ENCODE data around the gene RFX8. TPM values are rescaled to one million over a fixed set of nuclear protein-coding genes. Genes with fewer than 3 reads are reported as not detected.

The RFX8 gene
- total RNA-seq, 2 experiments from 2014 or later, result 2.0 to 2.2 TPM

DNA sequence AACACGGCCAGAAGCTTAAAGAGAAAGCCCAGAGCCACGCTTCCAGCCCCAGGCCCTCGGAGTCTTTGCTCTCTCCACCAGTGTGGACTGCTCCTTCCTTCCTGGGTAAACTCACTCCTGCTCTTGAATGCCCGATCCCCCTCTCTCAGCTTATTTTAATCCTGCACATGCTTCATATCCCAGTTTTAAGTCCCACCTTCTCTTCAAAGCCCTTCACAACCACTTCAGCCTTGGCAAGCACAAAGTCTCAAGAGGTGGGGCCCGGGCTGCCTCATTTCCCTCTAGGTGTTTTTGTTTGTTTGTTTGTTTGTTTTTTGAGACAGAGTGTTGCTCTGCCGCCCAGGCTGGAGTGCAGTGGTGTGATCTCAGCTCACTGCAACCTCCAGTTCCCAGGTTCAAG lies 66.0 kb downstream of the RFX8 start:
- Mint-ChIP-seq H3K36me3 (no peaks in the 10 kb centered on the region), H3K27ac (no peak overlapping the region), H3K27me3 (peaks cover 2% of the 10 kb centered on the region), H3K9me3 (no peaks in the 10 kb centered on the region), H3K4me1 (peaks cover 5% of the 10 kb centered on the region), H3K4me3 (no peak overlapping the region)
- POLR2A ChIA-PET, result no interaction called here
- no peak for DNase-seq
- ATAC-seq (ENCODE audit: low read depth), result no peak

DNA sequence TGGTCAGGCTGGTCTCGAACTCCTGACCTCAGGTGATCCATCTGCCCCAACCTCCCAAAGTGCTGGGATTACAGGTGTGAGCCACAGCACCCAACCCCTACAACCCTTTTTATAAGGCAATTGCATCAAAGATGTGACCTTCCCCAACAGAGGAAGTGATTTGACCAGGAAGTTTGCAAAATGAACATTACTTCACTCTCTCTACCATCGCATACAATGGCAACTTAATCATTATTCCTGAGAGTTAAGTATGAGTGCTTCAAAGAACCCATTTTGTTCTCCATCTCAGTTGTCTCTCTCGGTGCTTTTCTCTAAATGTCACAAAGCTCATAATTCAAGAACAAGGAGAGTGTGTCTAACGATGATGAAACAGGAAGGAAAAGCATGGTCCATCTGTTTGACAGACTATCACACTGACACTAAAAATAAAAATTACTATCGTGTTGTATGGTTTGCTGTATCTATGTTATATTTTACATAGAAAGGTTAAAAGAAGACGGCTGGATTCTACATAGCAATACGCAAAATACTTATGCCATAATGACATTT lies 69.5 kb downstream of the RFX8 start:
- POLR2A ChIA-PET, result no interaction called here
- no peaks in the 10 kb centered on the region for H3K36me3 Mint-ChIP-seq
- no peak overlapping the region for H3K4me3 Mint-ChIP-seq
- ATAC-seq (ENCODE audit: low read depth), result no peak
- H3K9me3 Mint-ChIP-seq, result no peaks in the 10 kb centered on the region
- H3K4me1 Mint-ChIP-seq, result peaks cover 5% of the 10 kb centered on the region
- H3K27ac Mint-ChIP-seq, result no peak overlapping the region
- H3K27me3 Mint-ChIP-seq, result peaks cover 6% of the 10 kb centered on the region
- DNase-seq, result no peak

DNA sequence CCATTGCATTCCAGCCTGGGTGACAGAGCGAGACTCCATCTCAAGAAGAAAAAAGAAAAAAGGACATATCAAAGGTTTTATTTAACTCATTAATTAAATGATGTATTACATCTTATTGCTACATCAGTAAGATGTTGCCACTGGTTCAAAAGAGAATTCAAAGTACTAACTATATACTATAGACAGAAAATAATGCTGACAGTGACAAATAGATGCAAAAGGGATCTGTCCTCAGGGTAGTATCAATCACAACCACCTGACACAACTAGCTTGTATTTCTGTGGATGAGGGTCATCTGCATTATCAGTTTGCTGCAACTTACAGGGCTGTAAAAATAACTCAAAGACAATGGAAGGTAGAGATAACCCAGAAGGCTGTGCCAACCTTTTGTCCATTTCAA lies 71.2 kb downstream of the RFX8 start:
- POLR2A ChIA-PET, result no interaction called here
- H3K9me3 Mint-ChIP-seq, result no peaks in the 10 kb centered on the region
- H3K27ac Mint-ChIP-seq, result no peak overlapping the region
- no peak overlapping the region for H3K4me3 Mint-ChIP-seq
- peaks cover 5% of the 10 kb centered on the region for H3K4me1 Mint-ChIP-seq
- ATAC-seq (ENCODE audit: low read depth), result no peak
- no peaks in the 10 kb centered on the region for H3K36me3 Mint-ChIP-seq
- H3K27me3 Mint-ChIP-seq, result peaks cover 16% of the 10 kb centered on the region
- no peak for DNase-seq

DNA sequence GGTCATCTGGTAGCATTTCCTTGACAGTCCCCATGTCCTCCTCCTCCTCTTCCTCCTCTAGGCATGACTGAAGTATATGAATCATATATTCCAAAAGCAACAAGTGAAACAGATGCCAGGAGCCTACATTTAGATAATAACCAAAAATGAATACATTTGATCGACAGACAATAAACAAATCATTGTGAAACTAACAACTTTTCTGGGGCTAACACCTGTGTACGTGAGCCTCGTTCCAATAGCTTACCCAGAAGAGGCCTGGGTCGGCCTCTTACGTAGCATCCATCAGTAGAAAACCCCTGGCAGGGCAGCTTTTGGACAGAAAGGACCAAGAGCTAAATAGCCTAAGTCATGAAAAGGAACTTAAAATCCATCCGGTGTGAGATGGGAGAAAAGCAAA lies 72.3 kb downstream of the RFX8 start:
- no peaks in the 10 kb centered on the region for H3K9me3 Mint-ChIP-seq
- H3K4me1 Mint-ChIP-seq, result peaks cover 5% of the 10 kb centered on the region
- ATAC-seq (ENCODE audit: low read depth), result no peak
- no peaks in the 10 kb centered on the region for H3K36me3 Mint-ChIP-seq
- no peak overlapping the region for H3K27ac Mint-ChIP-seq
- H3K27me3 Mint-ChIP-seq, result peaks cover 23% of the 10 kb centered on the region
- DNase-seq, result no peak
- POLR2A ChIA-PET, result no interaction called here
- H3K4me3 Mint-ChIP-seq, result no peak overlapping the region

DNA sequence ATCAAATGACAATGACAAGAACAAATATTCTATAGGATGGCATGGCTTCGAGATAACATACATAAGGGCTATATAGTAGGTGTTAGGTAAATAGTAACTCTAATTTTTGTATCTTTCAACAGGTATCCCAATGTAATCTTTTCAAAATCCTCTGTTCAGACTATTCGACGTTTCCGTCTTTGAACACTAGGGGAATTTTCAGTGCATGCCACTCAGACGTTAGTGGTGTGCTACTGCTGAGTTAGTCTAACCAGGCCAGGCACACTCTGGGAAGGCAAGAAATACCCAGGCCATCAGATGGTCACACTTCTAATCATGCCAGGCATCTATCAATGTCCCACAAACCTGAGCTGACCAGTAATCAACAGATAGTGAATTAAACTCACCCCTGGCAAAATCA lies 73.0 kb downstream of the RFX8 start:
- ATAC-seq (ENCODE audit: low read depth) (no peak), DNase-seq (no peak)
- H3K36me3 Mint-ChIP-seq, result no peaks in the 10 kb centered on the region
- H3K9me3 Mint-ChIP-seq, result no peaks in the 10 kb centered on the region
- peaks cover 26% of the 10 kb centered on the region for H3K27me3 Mint-ChIP-seq
- POLR2A ChIA-PET, result no interaction called here
- no peak overlapping the region for H3K27ac Mint-ChIP-seq
- peaks cover 5% of the 10 kb centered on the region for H3K4me1 Mint-ChIP-seq
- no peak overlapping the region for H3K4me3 Mint-ChIP-seq

DNA sequence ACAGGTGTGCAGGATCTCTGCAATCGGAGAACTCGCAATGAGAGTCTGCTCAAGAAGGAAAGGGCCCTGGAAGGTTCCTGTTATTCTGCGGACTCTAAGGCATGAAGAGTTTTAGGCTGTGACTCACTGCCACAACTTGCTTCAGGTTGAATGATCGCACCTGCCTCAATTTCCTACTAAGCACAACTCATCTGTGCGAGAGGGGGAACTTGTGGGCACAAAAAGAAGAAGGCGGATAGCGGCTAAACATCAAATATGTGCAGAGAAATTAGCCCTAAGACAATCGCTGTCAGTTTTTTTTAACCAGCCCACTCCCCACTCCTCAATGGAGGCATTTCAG lies 73.6 kb downstream of the RFX8 start:
- Mint-ChIP-seq H3K4me3 (no peak overlapping the region), H3K4me1 (peaks cover 5% of the 10 kb centered on the region), H3K9me3 (no peaks in the 10 kb centered on the region), H3K27ac (no peak overlapping the region), H3K27me3 (peaks cover 26% of the 10 kb centered on the region), H3K36me3 (no peaks in the 10 kb centered on the region)
- DNase-seq (no peak), ATAC-seq (ENCODE audit: low read depth) (no peak)
- POLR2A ChIA-PET, result no interaction called here

- no peaks in the 10 kb centered on the region for H3K9me3 Mint-ChIP-seq
- H3K4me3 Mint-ChIP-seq, result no peak overlapping the region
- no peaks in the 10 kb centered on the region for H3K36me3 Mint-ChIP-seq
- ATAC-seq (ENCODE audit: low read depth) (no peak), DNase-seq (no peak)
- H3K27me3 Mint-ChIP-seq, result peaks cover 32% of the 10 kb centered on the region
- no peak overlapping the region for H3K27ac Mint-ChIP-seq
- POLR2A ChIA-PET, result no interaction called here
- peaks cover 5% of the 10 kb centered on the region for H3K4me1 Mint-ChIP-seq
These were observed 74.2 kb downstream of the RFX8 start for GRCh38 chr2:101400506-101401325.

GRCh38 chr2:101400048-101400447 lies 74.9 kb downstream of the RFX8 start:
- Mint-ChIP-seq H3K4me1 (no peaks in the 10 kb centered on the region), H3K36me3 (no peaks in the 10 kb centered on the region), H3K27me3 (peaks cover 33% of the 10 kb centered on the region), H3K4me3 (no peak overlapping the region), H3K27ac (no peak overlapping the region), H3K9me3 (no peaks in the 10 kb centered on the region)
- POLR2A ChIA-PET, result no interaction called here
- no peak for ATAC-seq (ENCODE audit: low read depth)
- DNase-seq, result no peak

GRCh38 chr2:101399021-101399799 lies 75.7 kb downstream of the RFX8 start:
- Mint-ChIP-seq H3K27me3 (peaks cover 36% of the 10 kb centered on the region), H3K36me3 (no peaks in the 10 kb centered on the region), H3K4me1 (no peaks in the 10 kb centered on the region), H3K9me3 (no peaks in the 10 kb centered on the region), H3K27ac (no peak overlapping the region), H3K4me3 (no peak overlapping the region)
- no peak for ATAC-seq (ENCODE audit: low read depth)
- POLR2A ChIA-PET, result no interaction called here
- DNase-seq, result no peak

- no peaks in the 10 kb centered on the region for H3K36me3 Mint-ChIP-seq
- H3K9me3 Mint-ChIP-seq, result no peaks in the 10 kb centered on the region
- POLR2A ChIA-PET, result no interaction called here
- no peaks in the 10 kb centered on the region for H3K4me1 Mint-ChIP-seq
- DNase-seq (no peak), ATAC-seq (ENCODE audit: low read depth) (no peak)
- no peak overlapping the region for H3K4me3 Mint-ChIP-seq
- H3K27me3 Mint-ChIP-seq, result peaks cover 32% of the 10 kb centered on the region
- H3K27ac Mint-ChIP-seq, result no peak overlapping the region
These were observed 76.6 kb downstream of the RFX8 start for GRCh38 chr2:101398116-101398821.

DNA sequence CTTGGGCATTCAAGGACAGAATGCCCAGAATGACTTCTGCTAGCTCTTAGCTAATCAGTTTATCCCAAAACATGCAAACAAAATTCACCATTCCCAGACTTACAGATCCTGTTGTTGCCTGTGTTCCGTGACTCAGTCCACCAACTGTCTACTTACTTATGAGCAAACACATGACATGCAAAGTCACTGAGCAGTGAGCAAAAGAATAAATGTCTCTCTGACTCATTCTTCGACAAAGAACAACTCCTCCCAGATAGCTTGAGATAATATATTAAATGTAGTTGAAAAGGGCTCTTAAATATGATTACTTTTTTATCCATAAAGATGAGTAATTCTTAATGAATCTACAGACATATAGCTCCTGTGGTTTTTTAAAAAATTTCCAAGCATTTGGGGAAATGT lies 78.6 kb downstream of the RFX8 start:
- POLR2A ChIA-PET, result no interaction called here
- Mint-ChIP-seq H3K9me3 (no peaks in the 10 kb centered on the region), H3K4me1 (no peaks in the 10 kb centered on the region), H3K27me3 (peaks cover 41% of the 10 kb centered on the region), H3K27ac (no peak overlapping the region), H3K36me3 (no peaks in the 10 kb centered on the region), H3K4me3 (no peak overlapping the region)
- DNase-seq (no peak), ATAC-seq (ENCODE audit: low read depth) (no peak)

GRCh38 chr2:101395545-101396315 lies 79.2 kb downstream of the RFX8 start:
- H3K27me3 Mint-ChIP-seq, result peaks cover 43% of the 10 kb centered on the region
- no peaks in the 10 kb centered on the region for H3K4me1 Mint-ChIP-seq
- no peak for DNase-seq
- POLR2A ChIA-PET, result no interaction called here
- no peak overlapping the region for H3K4me3 Mint-ChIP-seq
- no peak overlapping the region for H3K27ac Mint-ChIP-seq
- H3K36me3 Mint-ChIP-seq, result no peaks in the 10 kb centered on the region
- H3K9me3 Mint-ChIP-seq, result no peaks in the 10 kb centered on the region
- no peak for ATAC-seq (ENCODE audit: low read depth)

DNA sequence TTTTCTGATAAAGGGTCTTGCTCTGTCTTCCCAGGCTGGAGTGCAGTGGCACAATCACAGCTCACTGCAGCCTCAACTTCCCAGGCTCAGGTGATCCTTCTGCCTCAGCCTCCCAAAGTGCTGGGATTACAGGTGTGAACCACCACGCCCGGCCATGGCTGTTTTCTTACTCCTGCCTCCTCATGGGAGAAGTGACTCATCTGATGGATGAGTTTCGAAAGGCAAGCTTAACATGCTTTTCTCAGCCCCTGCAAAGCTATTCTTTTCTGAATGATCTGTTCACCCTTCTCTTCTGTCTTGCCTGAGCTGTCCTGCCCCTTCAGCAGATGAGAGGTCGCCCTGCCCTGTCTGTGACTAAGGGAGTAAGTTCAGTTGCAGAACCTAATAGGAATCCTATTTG lies 86.7 kb downstream of the RFX8 start:
- POLR2A ChIA-PET, result interaction anchor here (2.2 kb wide), 1 partner anchor 135 kb away, joined by 10 read pairs; the partner anchor contains the start of gene CNOT11
- DNase-seq (no peak), ATAC-seq (ENCODE audit: low read depth) (no peak)
- peaks cover 67% of the 10 kb centered on the region for H3K27me3 Mint-ChIP-seq
- H3K27ac Mint-ChIP-seq, result no peak overlapping the region
- no peaks in the 10 kb centered on the region for H3K9me3 Mint-ChIP-seq
- H3K4me3 Mint-ChIP-seq, result peak overlapping the region; percentile 26
- no peaks in the 10 kb centered on the region for H3K36me3 Mint-ChIP-seq
- H3K4me1 Mint-ChIP-seq, result peaks cover 7% of the 10 kb centered on the region
